GM21515 (cell line): Measurements from ENCODE around the gene CYP27B1.
"Not testable (repeated sequence)": the region's sequence is repeated elsewhere in the genome, so short reads cannot be mapped to it uniquely, and the experiment has no call there.

Experiments used
- ATAC-seq: cut with Tn5 transposase; IDR thresholded peaks from one replicate; pipeline ENCODE4 v1.9.1; 2021; ENCODE audit not compliant: unreplicated experiment

The CYP27B1 gene

GRCh38 chr12:57723630-57723962 lies 43.3 kb downstream of the CYP27B1 start:
- ATAC-seq = no peak

DNA sequence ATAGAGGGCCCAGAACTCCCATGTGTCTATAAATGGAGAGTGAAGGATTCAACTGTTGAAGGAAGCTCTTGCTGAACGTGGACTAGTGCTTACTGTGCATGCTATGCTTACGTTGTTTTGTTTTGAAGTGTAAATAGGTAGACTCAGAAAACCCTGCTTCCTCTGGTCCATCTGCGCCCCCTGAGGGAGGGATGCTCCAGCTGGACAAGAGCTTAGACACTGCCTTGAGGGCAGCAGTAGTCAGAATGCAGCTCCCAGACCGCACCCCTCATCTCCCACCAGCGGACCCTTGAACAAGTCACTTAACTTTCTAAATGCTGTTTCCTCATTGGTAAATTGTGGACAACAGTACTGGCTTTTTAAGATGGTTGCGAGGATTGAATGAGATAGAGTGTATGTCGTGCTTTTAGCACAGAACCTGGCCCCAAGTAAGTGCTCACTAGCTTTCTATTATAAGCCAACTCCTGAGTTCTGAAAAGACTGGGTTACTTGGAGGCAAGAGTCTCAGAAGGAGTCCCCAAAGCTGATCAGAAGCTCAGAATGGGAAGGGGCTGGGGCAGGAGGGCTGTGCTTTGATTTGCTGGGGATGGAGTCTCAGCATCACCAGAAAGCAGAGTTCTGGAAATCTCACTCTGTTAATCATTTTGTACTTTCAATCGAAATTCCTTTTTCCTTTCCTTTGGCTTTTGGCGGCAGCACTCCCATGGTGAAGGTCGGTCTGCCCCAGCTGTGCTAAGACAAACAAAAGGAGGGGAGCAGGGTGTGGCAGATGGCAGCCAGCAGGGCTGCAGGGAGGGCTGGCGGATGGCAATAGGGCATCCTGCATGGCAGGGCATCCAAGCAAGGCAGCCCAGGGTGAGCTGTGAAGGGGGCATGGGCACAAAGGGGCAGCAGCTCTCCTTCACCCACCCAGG lies 43.9 kb downstream of the CYP27B1 start:
- ATAC-seq = no peak

DNA sequence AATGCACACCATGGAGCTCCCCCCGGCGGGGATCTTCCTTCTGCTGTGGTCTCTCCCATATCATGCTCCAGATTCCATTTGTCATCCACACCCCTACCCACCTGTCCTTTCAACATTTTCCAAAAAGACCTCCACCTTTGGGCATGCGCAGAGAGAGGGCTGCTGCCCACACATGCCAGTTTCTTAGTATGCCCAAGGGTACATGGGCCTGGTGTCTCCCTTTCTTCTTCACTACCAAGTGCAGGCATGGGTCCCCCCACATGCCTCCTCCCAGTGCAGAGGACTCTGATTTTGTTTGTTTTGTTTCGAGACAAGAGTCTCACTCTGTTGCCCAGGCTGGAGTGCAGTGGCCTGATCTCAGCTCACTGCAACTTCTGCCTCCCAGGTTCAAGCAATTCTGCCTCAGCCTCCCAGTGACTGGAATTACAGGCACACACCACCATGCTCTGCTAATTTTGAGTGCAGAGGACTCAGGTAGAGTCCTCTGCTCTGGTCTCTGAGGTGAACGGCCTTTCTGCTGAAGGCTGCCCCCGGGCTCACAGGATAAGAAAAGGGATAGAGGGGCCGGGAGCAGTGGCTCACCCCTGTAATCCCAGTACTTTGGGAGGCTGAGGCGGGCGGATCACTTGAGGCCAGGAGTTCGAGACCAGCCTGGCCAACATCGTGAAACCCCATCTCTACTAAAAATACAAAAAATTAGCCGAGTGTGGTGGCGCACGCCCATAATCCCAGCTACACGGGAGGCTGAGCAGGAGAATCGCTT lies 44.9 kb downstream of the CYP27B1 start:
- not testable (repeated sequence) for ATAC-seq

DNA sequence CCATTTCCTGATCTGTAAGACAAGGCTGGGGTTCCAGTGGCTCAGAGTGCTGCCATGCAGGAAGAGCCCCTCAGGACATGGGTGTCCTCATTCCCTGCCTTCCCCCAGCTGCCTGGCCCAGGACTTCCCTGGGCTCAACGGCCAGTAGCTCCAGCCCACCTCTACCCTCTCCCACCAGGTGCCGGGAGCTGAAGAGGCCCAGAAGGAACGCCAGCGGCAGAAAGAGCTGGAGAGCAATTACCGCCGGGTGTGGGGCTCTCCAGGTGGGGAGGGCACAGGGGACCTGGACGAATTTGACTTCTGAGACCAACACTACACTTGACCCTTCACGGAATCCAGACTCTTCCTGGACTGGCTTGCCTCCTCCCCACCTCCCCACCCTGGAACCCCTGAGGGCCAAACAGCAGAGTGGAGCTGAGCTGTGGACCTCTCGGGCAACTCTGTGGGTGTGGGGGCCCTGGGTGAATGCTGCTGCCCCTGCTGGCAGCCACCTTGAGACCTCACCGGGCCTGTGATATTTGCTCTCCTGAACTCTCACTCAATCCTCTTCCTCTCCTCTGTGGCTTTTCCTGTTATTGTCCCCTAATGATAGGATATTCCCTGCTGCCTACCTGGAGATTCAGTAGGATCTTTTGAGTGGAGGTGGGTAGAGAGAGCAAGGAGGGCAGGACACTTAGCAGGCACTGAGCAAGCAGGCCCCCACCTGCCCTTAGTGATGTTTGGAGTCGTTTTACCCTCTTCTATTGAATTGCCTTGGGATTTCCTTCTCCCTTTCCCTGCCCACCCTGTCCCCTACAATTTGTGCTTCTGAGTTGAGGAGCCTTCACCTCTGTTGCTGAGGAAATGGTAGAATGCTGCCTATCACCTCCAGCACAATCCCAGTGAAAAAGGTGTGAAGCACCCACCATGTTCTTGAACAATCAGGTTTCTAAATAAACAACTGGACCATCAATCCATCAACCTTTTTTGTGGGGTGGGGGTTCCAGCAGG lies 46.0 kb downstream of the CYP27B1 start:
- no peak for ATAC-seq

DNA sequence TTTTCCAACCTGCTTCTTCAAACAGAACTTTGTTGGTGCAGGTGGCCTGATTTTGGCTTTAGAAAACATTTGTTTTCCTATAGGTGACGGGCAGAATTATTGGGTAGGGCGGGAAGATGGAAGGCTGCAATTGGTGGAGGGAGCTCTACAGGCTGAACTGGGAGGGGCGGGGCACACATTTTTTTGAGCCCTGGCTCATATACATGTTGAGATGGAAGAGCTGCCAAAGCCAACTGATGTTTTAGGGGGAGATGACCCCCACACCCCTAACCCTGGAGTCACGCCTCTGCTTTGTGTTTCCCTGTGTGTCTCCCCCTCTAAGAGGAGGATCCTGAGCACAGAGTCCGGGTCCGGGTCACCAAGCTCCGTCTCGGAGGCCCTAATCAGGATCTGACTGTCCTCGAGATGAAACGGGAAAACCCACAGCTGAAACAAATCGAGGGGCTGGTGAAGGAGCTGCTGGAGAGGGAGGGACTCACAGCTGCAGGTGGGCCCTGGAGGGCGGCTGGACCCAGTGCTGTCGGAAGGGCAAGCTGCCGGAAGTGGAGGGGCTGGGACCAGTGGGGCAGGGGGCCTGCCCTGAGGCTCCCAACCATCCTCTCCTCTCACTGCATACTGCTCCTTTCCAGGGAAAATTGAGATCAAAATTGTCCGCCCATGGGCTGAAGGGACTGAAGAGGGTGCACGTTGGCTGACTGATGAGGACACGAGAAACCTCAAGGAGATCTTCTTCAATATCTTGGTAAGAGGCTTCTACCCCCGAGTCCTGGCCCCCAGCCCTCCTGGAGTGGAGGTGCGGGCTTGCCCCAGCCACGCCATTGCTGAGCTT lies 46.9 kb downstream of the CYP27B1 start:
- ATAC-seq = no peak

DNA sequence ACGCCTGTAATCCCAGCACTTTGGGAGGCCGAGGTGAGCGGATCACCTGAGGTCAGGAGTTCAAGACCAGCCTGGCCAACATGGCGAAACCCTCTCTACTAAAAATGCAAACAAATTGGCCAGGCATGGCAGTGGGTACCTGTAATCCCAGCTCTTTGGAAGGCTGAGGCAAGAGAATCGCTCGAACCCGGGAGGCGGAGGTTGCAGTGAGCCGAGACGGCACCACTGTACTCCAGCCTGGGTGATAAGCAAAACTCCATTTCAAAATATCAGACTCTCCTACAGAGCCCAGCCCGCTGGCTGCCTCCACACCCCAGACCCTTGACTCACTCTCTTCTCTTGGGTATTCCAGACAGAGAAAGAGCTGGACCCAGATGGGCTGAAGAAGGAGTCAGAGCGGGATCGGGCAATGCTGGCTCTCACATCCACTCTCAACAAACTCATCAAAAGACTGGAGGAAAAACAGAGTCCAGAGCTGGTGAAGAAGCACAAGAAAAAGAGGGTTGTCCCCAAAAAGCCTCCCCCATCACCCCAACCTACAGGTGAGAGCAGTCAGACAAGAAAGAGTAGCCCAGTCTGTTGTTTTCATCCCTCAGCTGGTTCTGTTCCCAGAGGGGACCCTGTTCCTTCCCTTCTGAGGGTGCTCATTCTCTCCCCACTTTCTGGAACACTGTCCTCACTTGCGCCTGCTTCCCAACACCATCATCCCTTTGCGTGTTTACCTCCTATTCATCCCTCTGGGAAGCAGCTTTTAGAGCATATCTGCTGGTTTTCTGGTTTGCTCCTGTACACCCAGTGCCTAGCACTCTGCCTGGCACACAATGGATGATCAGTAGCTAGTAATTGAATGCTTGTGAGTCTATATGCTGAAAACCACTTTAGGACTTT lies 48.0 kb downstream of the CYP27B1 start:
- no peak for ATAC-seq

DNA sequence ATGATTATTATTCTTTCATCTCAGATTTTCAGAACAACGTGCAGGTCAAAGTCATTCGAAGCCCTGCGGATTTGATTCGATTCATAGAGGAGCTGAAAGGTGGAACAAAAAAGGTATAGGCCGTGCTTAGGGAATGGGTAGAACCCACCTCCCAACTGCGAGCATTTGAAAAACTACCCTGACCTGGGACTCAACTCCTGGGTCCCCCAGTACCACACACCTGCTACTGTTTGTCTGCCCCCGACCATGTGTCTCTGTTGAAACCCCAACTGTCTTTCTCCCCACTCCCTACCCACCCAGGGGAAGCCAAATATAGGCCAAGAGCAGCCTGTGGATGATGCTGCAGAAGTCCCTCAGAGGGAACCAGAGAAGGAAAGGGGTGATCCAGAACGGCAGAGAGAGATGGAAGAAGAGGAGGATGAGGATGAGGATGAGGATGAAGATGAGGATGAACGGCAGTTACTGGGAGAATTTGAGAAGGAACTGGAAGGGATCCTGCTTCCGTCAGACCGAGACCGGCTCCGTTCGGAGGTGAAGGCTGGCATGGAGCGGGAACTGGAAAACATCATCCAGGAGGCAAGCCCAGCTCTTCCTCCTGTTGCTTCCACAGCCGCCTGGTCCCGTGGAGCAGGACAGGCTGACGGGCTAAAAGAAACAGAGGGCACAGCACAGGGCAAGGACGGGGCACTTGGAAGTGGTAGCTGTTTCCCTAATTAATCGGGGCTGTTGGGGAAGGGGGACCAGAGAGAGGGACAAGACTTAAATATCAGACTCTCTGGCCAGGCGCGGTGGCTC lies 48.8 kb downstream of the CYP27B1 start:
- ATAC-seq = no peak

GRCh38 chr12:57717131-57717530 lies 49.7 kb downstream of the CYP27B1 start:
- no peak for ATAC-seq

- no peak for ATAC-seq
Observed at GRCh38 chr12:57716305-57716704, 50.6 kb downstream of the CYP27B1 start.

GRCh38 chr12:57715786-57716185 lies 51.1 kb downstream of the CYP27B1 start:
- ATAC-seq = no peak

- not testable (repeated sequence) for ATAC-seq
Observed at GRCh38 chr12:57715036-57715748, 51.7 kb downstream of the CYP27B1 start.

DNA sequence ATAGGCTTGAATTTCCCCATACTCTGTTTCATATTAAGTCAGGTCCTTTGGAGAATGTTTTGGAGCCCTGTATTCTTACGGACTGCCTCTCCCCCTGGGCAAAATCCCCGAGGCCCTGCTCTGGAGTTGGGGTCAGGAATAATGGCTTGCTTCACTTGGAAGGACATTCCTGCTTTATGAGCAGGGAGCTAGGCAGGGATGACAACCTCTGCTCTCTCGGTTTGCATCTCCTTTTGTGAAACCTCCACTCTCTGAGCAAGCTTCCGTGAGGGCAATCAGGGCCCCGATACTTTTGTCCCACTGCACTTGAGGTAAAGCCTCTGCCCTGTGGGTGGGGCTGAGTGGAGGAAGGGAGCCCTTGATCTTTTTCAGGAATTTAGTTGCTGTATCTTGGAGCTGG lies 53.7 kb downstream of the CYP27B1 start:
- ATAC-seq = no peak

GRCh38 chr12:57712701-57713100 lies 54.2 kb downstream of the CYP27B1 start:
- ATAC-seq = no peak
